IMR-90 (cell line): ENCODE results near the gene LHFPL6. TPM values are rescaled to one million over a fixed set of nuclear protein-coding genes. Genes with fewer than 3 reads are reported as not detected.

Experiments
- ATAC-seq: fragments of 200-7000 bp; cut with Tn5 transposase; 2 replicates; pipeline ENCODE4 v1.9.1; 2020; ENCODE audit warnings: low read depth, mild to moderate bottlenecking, moderate library complexity
- BruUV-seq: library from RNA; stranded (reverse); fragments of 400-500 nt; replicated peaks from 2 replicates; lab custom pipeline; 2021; lab: Mats Ljungman, UMichigan
- CTCF ChIA-PET: fragments of 300-600 bp; formaldehyde crosslinking; extraction: SDS; loops from one replicate; lab custom pipeline; 2021; ENCODE audit warnings: antibody characterized with exemption; lab: Yijun Ruan, JAX
- POLR2A ChIA-PET: fragments of 300-600 bp; sonication (Branson Sonifier 250); formaldehyde crosslinking; loops from one replicate; lab custom pipeline; 2022; ENCODE audit warnings: antibody characterized with exemption; ENCODE audit not compliant: unreplicated experiment; lab: Charles Lee
- DNase-seq: peaks from one replicate; pipeline ENCODE4 v3.0.0; 2013
- H2AFZ ChIP-seq: replicated peaks from 2 replicates; pipeline ENCODE3; 2013; ENCODE audit warnings: low read length, mild to moderate bottlenecking; ENCODE audit not compliant: poor library complexity
- H2AK5ac ChIP-seq: 2 replicates; pipeline ENCODE4 v1.6.1; 2013; ENCODE audit warnings: low read depth, low read length, inconsistent platforms
- H2AK9ac ChIP-seq: replicated peaks from 2 replicates; pipeline ENCODE3; 2013; ENCODE audit warnings: mild to moderate bottlenecking, low read depth, low read length, moderate library complexity; ENCODE audit not compliant: poor library complexity
- H2BK120ac ChIP-seq: 2 replicates; pipeline ENCODE4 v1.6.1; 2013; ENCODE audit warnings: low read depth, low read length, inconsistent platforms
- H2BK15ac ChIP-seq: 3 replicates; pipeline ENCODE4 v1.6.1; 2013; ENCODE audit warnings: low read depth, low read length, inconsistent platforms
- H2BK20ac ChIP-seq: 2 replicates; pipeline ENCODE4 v1.6.1; 2013; ENCODE audit warnings: low read depth, mild to moderate bottlenecking, inconsistent platforms, low read length, moderate library complexity
- H2BK5ac ChIP-seq: 2 replicates; pipeline ENCODE4 v1.6.1; 2013; ENCODE audit warnings: mild to moderate bottlenecking, low read depth, low read length, inconsistent platforms; ENCODE audit not compliant: poor library complexity, severe bottlenecking
- H3K14ac ChIP-seq: replicated peaks from 2 replicates; pipeline ENCODE4 v1.6.1; 2013; ENCODE audit warnings: low read depth, low read length, inconsistent platforms
- H3K18ac ChIP-seq: 2 replicates; pipeline ENCODE4 v1.6.1; 2013; ENCODE audit warnings: low read depth, low read length, control low read depth
- H3K23ac ChIP-seq: 2 replicates; pipeline ENCODE4 v1.6.1; 2013; ENCODE audit warnings: low read depth, low read length, inconsistent platforms
- H3K27ac ChIP-seq: 2 replicates; pipeline ENCODE4 v1.5.1; 2013; ENCODE audit warnings: mild to moderate bottlenecking, control low read depth, low read length; ENCODE audit not compliant: insufficient read depth
- H3K27me3 ChIP-seq: 2 replicates; pipeline ENCODE4 v1.6.1; 2013; ENCODE audit warnings: low read length; ENCODE audit not compliant: control insufficient read depth, insufficient read depth
- H3K36me3 ChIP-seq: 2 replicates; pipeline ENCODE4 v1.6.1; 2013; ENCODE audit warnings: low read length, mixed read lengths; ENCODE audit not compliant: control insufficient read depth, insufficient read depth
- H3K4ac ChIP-seq: 2 replicates; pipeline ENCODE4 v1.6.1; 2013; ENCODE audit warnings: low read depth, low read length, inconsistent platforms
- H3K4me1 ChIP-seq: 2 replicates; pipeline ENCODE4 v1.6.1; 2013; ENCODE audit warnings: low read length, mixed read lengths; ENCODE audit not compliant: control insufficient read depth, insufficient read depth
- H3K4me2 ChIP-seq: 2 replicates; pipeline ENCODE4 v1.6.1; 2013; ENCODE audit warnings: low read depth, mild to moderate bottlenecking, control low read depth, low read length, moderate library complexity
- H3K4me3 ChIP-seq: 2 replicates; pipeline ENCODE4 v1.5.1; 2013; ENCODE audit warnings: low read depth, mild to moderate bottlenecking, control low read depth, low read length, moderate library complexity; ENCODE audit not compliant: insufficient read depth
- H3K56ac ChIP-seq: 2 replicates; pipeline ENCODE4 v1.6.1; 2013; ENCODE audit warnings: low read length, inconsistent platforms; ENCODE audit not compliant: insufficient read depth; ENCODE audit errors: extremely low read depth
- H3K79me1 ChIP-seq, 2 experiments: 2 replicates each; pipeline ENCODE4 v1.6.1; 2013; ENCODE audit warnings: low read length in 2 of 2, inconsistent platforms in 1 of 2, low read depth in 1 of 2
- H3K9ac ChIP-seq: 2 replicates; pipeline ENCODE4 v1.6.1; 2013; ENCODE audit warnings: low read depth, low read length, control low read depth
- H3K9me1 ChIP-seq: 2 replicates; pipeline ENCODE4 v1.6.1; 2013; ENCODE audit warnings: low read length, inconsistent platforms; ENCODE audit not compliant: insufficient read depth
- H3K9me3 ChIP-seq: 2 replicates; pipeline ENCODE4 v1.6.1; 2013; ENCODE audit warnings: low read length; ENCODE audit not compliant: control insufficient read depth, insufficient read depth
- H4K20me1 ChIP-seq: 2 replicates; pipeline ENCODE4 v1.6.1; 2013; ENCODE audit warnings: low read length, inconsistent platforms; ENCODE audit not compliant: insufficient read depth
- H4K5ac ChIP-seq: 2 replicates; pipeline ENCODE4 v1.6.1; 2013; ENCODE audit warnings: mild to moderate bottlenecking, low read depth, low read length, control low read depth
- H4K8ac ChIP-seq, 2 experiments: 2 replicates each; pipeline ENCODE4 v1.6.1; 2013; ENCODE audit warnings: low read depth in 2 of 2, low read length in 2 of 2, control low read depth in 1 of 2, inconsistent platforms in 1 of 2
- H4K91ac ChIP-seq: 2 replicates; pipeline ENCODE4 v1.6.1; 2013; ENCODE audit warnings: low read depth, low read length, inconsistent platforms; ENCODE audit not compliant: insufficient read depth
- BHLHE40 ChIP-seq: fragments of 150-350 bp; IDR thresholded peaks from 2 replicates; pipeline ENCODE4 v1.6.1; 2016; ENCODE audit warnings: mild to moderate bottlenecking, low read depth, low read length
- CEBPB ChIP-seq: IDR thresholded peaks from 2 replicates; pipeline ENCODE4 v1.6.1; 2012; ENCODE audit warnings: low read depth, low read length, improper control_type of control experiment
- CHD1 ChIP-seq: IDR thresholded peaks from 2 replicates; pipeline ENCODE4 v1.6.1; 2012; ENCODE audit warnings: low read depth, low read length, improper control_type of control experiment
- CTCF ChIP-seq: conservative IDR thresholded peaks from 2 replicates; pipeline ENCODE4 v1.5.1; 2012; ENCODE audit warnings: mild to moderate bottlenecking, low read depth, low read length, improper control_type of control experiment
- FOS ChIP-seq: fragments of 150-350 bp; IDR thresholded peaks from 2 replicates; pipeline ENCODE4 v1.6.1; 2016; ENCODE audit warnings: low read depth, low read length
- MAFK ChIP-seq: IDR thresholded peaks from 2 replicates; pipeline ENCODE4 v1.6.1; 2012; ENCODE audit warnings: low read depth, low read length, improper control_type of control experiment
- MAZ ChIP-seq: IDR thresholded peaks from 2 replicates; pipeline ENCODE4 v1.6.1; 2012; ENCODE audit warnings: low read depth, mild to moderate bottlenecking, low read length, improper control_type of control experiment, moderate library complexity, borderline replicate concordance
- MXI1 ChIP-seq: IDR thresholded peaks from 2 replicates; pipeline ENCODE4 v1.6.1; 2012; ENCODE audit warnings: low read depth, mild to moderate bottlenecking, low read length, moderate library complexity, borderline replicate concordance
- NFE2L2 ChIP-seq: fragments of 150-350 bp; IDR thresholded peaks from 2 replicates; pipeline ENCODE4 v1.6.1; 2016; ENCODE audit warnings: low read depth, mild to moderate bottlenecking, low read length
- POLR2A ChIP-seq: IDR thresholded peaks from 2 replicates; pipeline ENCODE4 v1.6.1; 2012; ENCODE audit warnings: mild to moderate bottlenecking, low read depth, low read length
- RAD21 ChIP-seq: IDR thresholded peaks from 2 replicates; pipeline ENCODE4 v1.6.1; 2012; ENCODE audit warnings: low read length, improper control_type of control experiment
- RCOR1 ChIP-seq: IDR thresholded peaks from 2 replicates; pipeline ENCODE4 v1.6.1; 2012; ENCODE audit warnings: mild to moderate bottlenecking, low read length, improper control_type of control experiment; ENCODE audit not compliant: insufficient replicate concordance
- RFX5 ChIP-seq: IDR thresholded peaks from 2 replicates; pipeline ENCODE4 v1.8.0; 2012; ENCODE audit warnings: low read depth, mild to moderate bottlenecking, low read length, moderate library complexity
- SMC3 ChIP-seq: fragments of 150-350 bp; IDR thresholded peaks from 2 replicates; pipeline ENCODE4 v1.6.1; 2016; ENCODE audit warnings: low read depth, mild to moderate bottlenecking, antibody characterized with exemption, low read length, moderate library complexity
- USF2 ChIP-seq: fragments of 150-350 bp; IDR thresholded peaks from 2 replicates; pipeline ENCODE4 v1.6.1; 2017; ENCODE audit warnings: mild to moderate bottlenecking, antibody characterized with exemption, low read length, low read depth
- WGBS, 2 experiments: methylation state at CpG; one replicate each; pipeline versions ENCODE4 v1.1.5 to v1.1.7; 2013; ENCODE audit warnings: missing lambda C conversion rate in 2 of 2; ENCODE audit not compliant: insufficient read length in 1 of 2; ENCODE audit errors: extremely low coverage in 2 of 2; 5-methylcytosine and 5-hydroxymethylcytosine counted together
- dilution Hi-C: fragments of 300-500 bp; cut with HindIII; formaldehyde crosslinking; loops from one replicate; pipeline ENCODE4 v1.14.3; 2018; ENCODE audit warnings: low sequenced_read_pairs; ENCODE audit not compliant: unreplicated experiment
- in situ Hi-C: fragments of 300-500 bp; cut with MboI; formaldehyde crosslinking; loops from 3 replicates; pipeline ENCODE4 v1.14.3; 2019; ENCODE audit warnings: low sequenced_read_pairs, inconsistent platforms, mixed read lengths
- intact Hi-C: fragments of 100-400 bp; cut with micrococcal nuclease; formaldehyde crosslinking; loops from 2 replicates; pipeline ENCODE4 v1.10.0; 2022
- polyA plus RNA-seq, 3 experiments: library from polyadenylated mRNA; depleted of rRNA; stranded (reverse); fragments of >200 nt; gene quantifications; 2 replicates each; pipeline ENCODE4 v1.2.3, GENCODE V29; 2012; ENCODE audit warnings: low replicate concordance in 1 of 3
- total RNA-seq: library from RNA; depleted of rRNA; stranded (reverse); fragments of >200 nt; gene quantifications from 2 replicates; pipeline ENCODE4 v1.2.3, GENCODE V29; 2012
- TF ChIP-seq, protein P1 (sequence below): fragments of 150-350 bp; IDR thresholded peaks from 2 replicates; pipeline ENCODE4 v1.6.1; 2016; ENCODE audit warnings: low read depth, mild to moderate bottlenecking, low read length, moderate library complexity, borderline replicate concordance

Gene LHFPL6
- total and polyA plus RNA-seq, 2 of the 4 experiments (the other 2 are of a cell fraction): 24.7 to 36.1 TPM

GRCh38 chr13:39557285-39557955 lies 45.6 kb downstream of the LHFPL6 start:
- no peak overlapping the region for H2BK15ac ChIP-seq
- no peak overlapping the region for H3K27ac ChIP-seq
- peaks cover 34 to 59% of the 10 kb centered on the region in 2 experiments for H3K79me1 ChIP-seq
- no peak overlapping the region for H4K5ac ChIP-seq
- TF ChIP-seq POLR2A: no peak
- TF ChIP-seq, protein P1, sequence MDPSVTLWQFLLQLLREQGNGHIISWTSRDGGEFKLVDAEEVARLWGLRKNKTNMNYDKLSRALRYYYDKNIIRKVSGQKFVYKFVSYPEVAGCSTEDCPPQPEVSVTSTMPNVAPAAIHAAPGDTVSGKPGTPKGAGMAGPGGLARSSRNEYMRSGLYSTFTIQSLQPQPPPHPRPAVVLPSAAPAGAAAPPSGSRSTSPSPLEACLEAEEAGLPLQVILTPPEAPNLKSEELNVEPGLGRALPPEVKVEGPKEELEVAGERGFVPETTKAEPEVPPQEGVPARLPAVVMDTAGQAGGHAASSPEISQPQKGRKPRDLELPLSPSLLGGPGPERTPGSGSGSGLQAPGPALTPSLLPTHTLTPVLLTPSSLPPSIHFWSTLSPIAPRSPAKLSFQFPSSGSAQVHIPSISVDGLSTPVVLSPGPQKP: no peak
- no peak for TF ChIP-seq RCOR1
- no peak for TF ChIP-seq CTCF
- no peak for TF ChIP-seq RFX5
- no peak for TF ChIP-seq CEBPB
- no peak for TF ChIP-seq RAD21
- no peak for TF ChIP-seq SMC3
- no peak for TF ChIP-seq NFE2L2
- TF ChIP-seq USF2: no peak
- TF ChIP-seq MXI1: no peak
- TF ChIP-seq CHD1: no peak
- no peak for TF ChIP-seq MAZ
- no peak for TF ChIP-seq MAFK
- no peak for TF ChIP-seq FOS
- no peak for TF ChIP-seq BHLHE40
- H2BK20ac ChIP-seq: no peak overlapping the region
- H3K4ac ChIP-seq: no peak overlapping the region
- H3K14ac ChIP-seq: no peak overlapping the region
- DNase-seq: no peak
- no peaks in the 10 kb centered on the region for H4K20me1 ChIP-seq
- H3K56ac ChIP-seq: no peak overlapping the region
- H3K18ac ChIP-seq: no peak overlapping the region
- H3K9me1 ChIP-seq: 0 out of 2 replicates have a peak, but pooled peaks cover 5% of the 10 kb centered on the region
- H4K91ac ChIP-seq: no peak overlapping the region
- H3K4me2 ChIP-seq: no peak overlapping the region
- no peak overlapping the region for H2BK120ac ChIP-seq
- no peaks in the 10 kb centered on the region for H3K36me3 ChIP-seq
- intact Hi-C loops (no loop called here), in situ Hi-C loops (no loop called here), dilution Hi-C loops (no loop called here)
- no peak overlapping the region for H2BK5ac ChIP-seq
- no peaks in the 10 kb centered on the region for H3K9me3 ChIP-seq
- H3K9ac ChIP-seq: no peak overlapping the region
- no peaks in the 10 kb centered on the region for H3K27me3 ChIP-seq
- ChIA-PET CTCF (no interaction called here), POLR2A (no interaction called here)
- no peak overlapping the region for H3K23ac ChIP-seq
- H2AK5ac ChIP-seq: 0 out of 2 replicates have a peak overlapping the region, but pooled peaks have one; percentile 12
- BruUV-seq: no TSS peak
- no peak overlapping the region for H2AK9ac ChIP-seq
- H4K8ac ChIP-seq: no peak overlapping the region
- WGBS, 2 experiments: no CpG with 5 or more reads among the region's 12 CpGs
- no peaks in the 10 kb centered on the region for H3K4me1 ChIP-seq
- H2AFZ ChIP-seq: no peak overlapping the region
- no peak overlapping the region for H3K4me3 ChIP-seq
- no peak for ATAC-seq
